Endothelial cell of umbilical vein (primary cell): ENCODE data around the gene ARHGEF10L. TPM values are rescaled to one million over a fixed set of nuclear protein-coding genes. Genes with fewer than 3 reads are reported as not detected.

Source experiments
- BruUV-seq: library from RNA; stranded (reverse); fragments of 400-500 nt; replicated peaks from 2 replicates; lab custom pipeline; 2021; lab: Mats Ljungman, UMichigan
- CTCF ChIA-PET: fragments of 300-600, 350-600 bp; sonication (Branson Sonifier 250); formaldehyde crosslinking; loops from one replicate; lab custom pipeline; 2021; ENCODE audit warnings: antibody characterized with exemption, inconsistent platforms; lab: Charles Lee
- POLR2A ChIA-PET: fragments of 300-600, 350-600 bp; sonication (Branson Sonifier 250); formaldehyde crosslinking; loops from one replicate; lab custom pipeline; 2021; ENCODE audit warnings: antibody characterized with exemption, inconsistent platforms; lab: Charles Lee
- DNase-seq: peaks from one replicate; pipeline ENCODE4 v3.0.0-alpha.2; 2011; ENCODE audit warnings: low read depth, low spot score
- FAIRE-seq: peaks from 2 replicates; lab custom pipeline; 2011; peaks lifted over from hg19 to GRCh38; lab: Jason Lieb, UNC
- H2AFZ ChIP-seq: 2 replicates; pipeline ENCODE4 v1.6.0; 2012; ENCODE audit warnings: low read depth, low read length, control low read depth, inconsistent platforms
- H3K27ac ChIP-seq: 2 replicates; pipeline ENCODE4 v1.5.1; 2011; ENCODE audit warnings: low read depth, mild to moderate bottlenecking, control low read depth, low read length, moderate library complexity; ENCODE audit not compliant: insufficient read depth
- H3K27me3 ChIP-seq, 2 experiments: 2 replicates each; pipeline versions ENCODE4 v1.6.0 to v1.6.1; 2011; ENCODE audit warnings: low read length in 2 of 2, mixed read lengths in 1 of 2; ENCODE audit not compliant: control insufficient read depth in 2 of 2, insufficient read depth in 2 of 2
- H3K36me3 ChIP-seq, 2 experiments: 2 replicates in 1 of 2; 3 replicates in 1 of 2; pipeline ENCODE4 v1.5.1; 2011; ENCODE audit warnings: low read length in 2 of 2, mild to moderate bottlenecking in 1 of 2, moderate library complexity in 1 of 2; ENCODE audit not compliant: control insufficient read depth in 2 of 2, insufficient read depth in 2 of 2; ENCODE audit errors: extremely low read depth in 1 of 2
- H3K4me1 ChIP-seq: 3 replicates; pipeline ENCODE4 v1.5.1; 2011; ENCODE audit warnings: mild to moderate bottlenecking, low read length; ENCODE audit not compliant: control insufficient read depth, insufficient read depth; ENCODE audit errors: extremely low read depth
- H3K4me2 ChIP-seq: 2 replicates; pipeline ENCODE4 v1.6.1; 2011; ENCODE audit warnings: low read length, control low read depth, mixed read lengths; ENCODE audit not compliant: insufficient read depth
- H3K4me3 ChIP-seq, 3 experiments: fragments of 200-600 bp in 1 of 3; sonication (generic), shearing (Covaris generic) in 1 of 3; replicated peaks in 1 of 3; 2 replicates each; pipeline ENCODE4 v1.5.1; 2011 to 2016; ENCODE audit warnings: control low read depth in 3 of 3, low read length in 3 of 3, mild to moderate bottlenecking in 2 of 3, inconsistent platforms in 1 of 3, low read depth in 1 of 3, moderate library complexity in 1 of 3; ENCODE audit not compliant: insufficient read depth in 1 of 3
- H3K79me2 ChIP-seq: 2 replicates; pipeline ENCODE4 v1.6.0; 2012; ENCODE audit warnings: low read length, inconsistent platforms; ENCODE audit not compliant: control insufficient read depth, insufficient read depth
- H3K9ac ChIP-seq: replicated peaks from 2 replicates; pipeline ENCODE3; 2011; ENCODE audit warnings: low read length, control low read depth; ENCODE audit not compliant: insufficient read depth; ENCODE audit errors: extremely low read depth
- H3K9me1 ChIP-seq: replicated peaks from 3 replicates; pipeline ENCODE4 v1.6.0; 2011; ENCODE audit warnings: mild to moderate bottlenecking, low read length; ENCODE audit not compliant: control insufficient read depth, insufficient read depth; ENCODE audit errors: extremely low read depth
- H3K9me3 ChIP-seq: replicated peaks from 2 replicates; pipeline ENCODE4 v1.5.1; 2012; ENCODE audit warnings: low read length, inconsistent platforms; ENCODE audit not compliant: control insufficient read depth, insufficient read depth
- H4K20me1 ChIP-seq: replicated peaks from 2 replicates; pipeline ENCODE3; 2011; ENCODE audit warnings: mild to moderate bottlenecking, low read length; ENCODE audit not compliant: control insufficient read depth, insufficient read depth; ENCODE audit errors: extremely low read depth
- EZH2 ChIP-seq: IDR thresholded peaks from 2 replicates; pipeline ENCODE4 v1.6.1; 2012; ENCODE audit warnings: borderline replicate concordance, low read depth, mild to moderate bottlenecking, moderate library complexity, low read length, inconsistent platforms; ENCODE audit not compliant: severe bottlenecking
- FOS ChIP-seq: IDR thresholded peaks from 2 replicates; pipeline ENCODE4 v1.6.1; 2011; ENCODE audit warnings: mild to moderate bottlenecking, low read length, moderate library complexity, borderline replicate concordance; ENCODE audit not compliant: insufficient read depth
- GATA2 ChIP-seq: IDR thresholded peaks from 2 replicates; pipeline ENCODE4 v1.7.0; 2011; ENCODE audit warnings: low read depth, mild to moderate bottlenecking, moderate library complexity, mixed read lengths, low read length; ENCODE audit not compliant: insufficient read length, insufficient read depth
- JUN ChIP-seq: IDR thresholded peaks from 2 replicates; pipeline ENCODE4 v1.6.1; 2011; ENCODE audit warnings: borderline replicate concordance, low read depth; ENCODE audit not compliant: insufficient read length, insufficient read depth
- MYC ChIP-seq: IDR thresholded peaks from one replicate; pipeline ENCODE4 v1.6.1; 2011; ENCODE audit warnings: mild to moderate bottlenecking, low read depth, low read length
- POLR2A ChIP-seq: IDR thresholded peaks from 2 replicates; pipeline ENCODE4 v1.6.1; 2012; ENCODE audit warnings: low read depth, mild to moderate bottlenecking, control low read depth, low read length
- POLR2AphosphoS5 ChIP-seq: IDR thresholded peaks from 2 replicates; pipeline ENCODE4 v1.6.1; 2012; ENCODE audit warnings: low read depth, mild to moderate bottlenecking, control low read depth, low read length, moderate library complexity; ENCODE audit not compliant: insufficient read depth
- dilution Hi-C: fragments of 300-500 bp; cut with MboI; formaldehyde crosslinking; loops from one replicate; pipeline ENCODE4 v1.15.0; 2019; ENCODE audit warnings: low sequenced_read_pairs; ENCODE audit not compliant: extremely low pct_ligation_motif_present
- intact Hi-C: fragments of 100-400 bp; cut with micrococcal nuclease; formaldehyde crosslinking; loops from one replicate; pipeline ENCODE4 v1.10.0; 2022
- polyA plus RNA-seq, 4 experiments: library from polyadenylated mRNA; depleted of rRNA in 3 of 4; stranded (reverse) in 3 of 4; unstranded in 1 of 4; fragments of >200 nt; gene quantifications; 2 replicates each; pipeline versions ENCODE4 v1.2.1 to v1.2.3, GENCODE V29; 2011 to 2012; ENCODE audit warnings: missing spikeins in 1 of 4
- total RNA-seq: library from RNA; stranded (reverse); gene quantifications from 2 replicates; pipeline ENCODE4 v1.2.3, GENCODE V29; 2021
- TF ChIP-seq, protein P1 (sequence below), 2 donors: IDR thresholded peaks; 1 replicate in 1 of 2; 2 replicates in 1 of 2; pipeline ENCODE4 v1.5.1; 2011; ENCODE audit warnings: low read length in 2 of 2, mild to moderate bottlenecking in 2 of 2, moderate library complexity in 2 of 2, control low read depth in 1 of 2, inconsistent platforms in 1 of 2, low read depth in 1 of 2; ENCODE audit not compliant: insufficient read depth in 1 of 2; ENCODE audit errors: extremely low read depth in 1 of 2
- TF ChIP-seq, protein P2 (sequence below): IDR thresholded peaks from 2 replicates; pipeline ENCODE4 v1.6.1; 2011; ENCODE audit not compliant: insufficient read depth, insufficient read length

Gene ARHGEF10L
- total and polyA plus RNA-seq, 2 donors (not counting 3 experiments of a cell fraction or from before 2014, with no cell fraction given): 1.9 to 5.2 TPM

DNA sequence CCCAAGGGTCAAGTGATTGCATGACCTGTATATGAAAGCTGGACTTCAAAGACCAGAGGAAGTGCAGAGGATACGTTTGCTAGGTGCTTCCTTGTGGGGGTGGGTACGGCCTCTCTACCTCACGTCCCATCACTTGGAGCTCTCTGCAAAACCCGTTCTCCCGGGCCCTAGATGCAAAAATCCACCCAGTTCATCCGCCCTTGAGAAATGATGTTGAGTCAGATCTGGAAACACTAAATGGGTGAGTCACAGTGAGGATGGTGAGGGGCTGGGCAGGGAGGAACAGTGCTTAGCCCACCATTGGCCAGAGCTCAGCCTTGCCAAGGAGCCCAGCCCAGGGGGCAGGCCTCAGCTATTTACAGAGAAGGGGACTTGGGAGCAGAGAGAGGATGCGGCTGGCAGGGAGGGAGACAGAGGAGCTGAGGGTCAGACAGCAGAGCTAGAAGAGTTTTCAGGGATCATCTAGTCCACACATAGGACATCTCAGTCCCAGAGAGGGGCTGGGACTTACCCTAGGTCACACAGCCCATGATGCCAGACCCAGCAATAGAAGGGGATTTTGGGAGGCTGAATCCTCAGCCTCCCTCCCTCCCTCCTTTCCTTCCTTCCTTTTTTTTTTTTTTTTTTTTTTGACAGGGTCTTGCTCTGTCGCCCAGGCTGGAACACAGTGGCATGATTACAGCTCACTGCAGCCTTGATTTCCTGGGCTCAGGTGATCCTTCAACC is 14.6 kb downstream of the ARHGEF10L start:
- Histone ChIP-seq H3K79me2 (no peaks in the 10 kb centered on the region), H2AFZ (no peak overlapping the region), H3K9me1 (no peaks in the 10 kb centered on the region), H3K36me3 (no peaks in the 10 kb centered on the region), H3K9ac (no peak overlapping the region), H3K27me3 (no peaks in the 10 kb centered on the region), H4K20me1 (no peaks in the 10 kb centered on the region), H3K27ac (no peak overlapping the region), H3K4me3 (no peak overlapping the region), H3K4me1 (no peaks in the 10 kb centered on the region), H3K9me3 (no peaks in the 10 kb centered on the region), H3K4me2 (no peak overlapping the region)
- CTCF ChIA-PET: interaction anchor here (0.5 to 1.8 kb wide), 9 partner anchors 9 to 1028 kb away, joined by 3 to 11 read pairs (median 3); no protein-coding TSS in a partner anchor
- TF ChIP-seq POLR2AphosphoS5: no peak
- TF ChIP-seq MYC: no peak
- TF ChIP-seq JUN: no peak
- no peak for TF ChIP-seq EZH2
- TF ChIP-seq FOS: no peak
- no peak for TF ChIP-seq POLR2A
- TF ChIP-seq, protein P1, sequence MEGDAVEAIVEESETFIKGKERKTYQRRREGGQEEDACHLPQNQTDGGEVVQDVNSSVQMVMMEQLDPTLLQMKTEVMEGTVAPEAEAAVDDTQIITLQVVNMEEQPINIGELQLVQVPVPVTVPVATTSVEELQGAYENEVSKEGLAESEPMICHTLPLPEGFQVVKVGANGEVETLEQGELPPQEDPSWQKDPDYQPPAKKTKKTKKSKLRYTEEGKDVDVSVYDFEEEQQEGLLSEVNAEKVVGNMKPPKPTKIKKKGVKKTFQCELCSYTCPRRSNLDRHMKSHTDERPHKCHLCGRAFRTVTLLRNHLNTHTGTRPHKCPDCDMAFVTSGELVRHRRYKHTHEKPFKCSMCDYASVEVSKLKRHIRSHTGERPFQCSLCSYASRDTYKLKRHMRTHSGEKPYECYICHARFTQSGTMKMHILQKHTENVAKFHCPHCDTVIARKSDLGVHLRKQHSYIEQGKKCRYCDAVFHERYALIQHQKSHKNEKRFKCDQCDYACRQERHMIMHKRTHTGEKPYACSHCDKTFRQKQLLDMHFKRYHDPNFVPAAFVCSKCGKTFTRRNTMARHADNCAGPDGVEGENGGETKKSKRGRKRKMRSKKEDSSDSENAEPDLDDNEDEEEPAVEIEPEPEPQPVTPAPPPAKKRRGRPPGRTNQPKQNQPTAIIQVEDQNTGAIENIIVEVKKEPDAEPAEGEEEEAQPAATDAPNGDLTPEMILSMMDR (IDR thresholded peaks at IDR 0.05; ENCODE audit: extremely low read depth in 1 of 2, insufficient read depth in 1 of 2, low read depth in 1 of 2, low read length in 2 of 2): no peak
- no peak for TF ChIP-seq GATA2
- TF ChIP-seq, protein P2, sequence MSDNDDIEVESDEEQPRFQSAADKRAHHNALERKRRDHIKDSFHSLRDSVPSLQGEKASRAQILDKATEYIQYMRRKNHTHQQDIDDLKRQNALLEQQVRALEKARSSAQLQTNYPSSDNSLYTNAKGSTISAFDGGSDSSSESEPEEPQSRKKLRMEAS: no peak
- no TSS peak for BruUV-seq
- POLR2A ChIA-PET: interaction anchor here (0.8 kb wide), 1 partner anchor 9 kb away, joined by 3 read pairs; no protein-coding TSS in a partner anchor
- dilution Hi-C loops (no loop called here), intact Hi-C loops (no loop called here)
- no peak for DNase-seq
- no peak for FAIRE-seq
